WTC11 (cell line): ENCODE results near the gene DDX51. TPM values are rescaled to one million over a fixed set of nuclear protein-coding genes. Genes with fewer than 3 reads are reported as not detected.

ENCODE experiments used
- ATAC-seq: fragments of 200-7000 bp; cut with Tn5 transposase; 2 replicates; pipeline ENCODE4 v1.10.0; 2021; ENCODE audit warnings: mild to moderate bottlenecking, moderate library complexity
- CTCF ChIA-PET: fragments of 300-600 bp; sonication (Branson Sonifier 250); formaldehyde crosslinking; loops from one replicate; lab custom pipeline; 2021; ENCODE audit warnings: antibody characterized with exemption; lab: Charles Lee
- POLR2A ChIA-PET: fragments of 350-600 bp; sonication (Branson Sonifier 250); formaldehyde crosslinking; loops from one replicate; lab custom pipeline; 2021; ENCODE audit warnings: antibody characterized with exemption; lab: Charles Lee
- DNase-seq: peaks from one replicate; pipeline ENCODE4 v3.0.0; 2021; ENCODE audit warnings: low spot score
- H3K27ac Mint-ChIP-seq: 2 replicates; pipeline ENCODE4 v1.8.0; 2021; ENCODE audit warnings: mixed read lengths
- H3K27me3 Mint-ChIP-seq: 2 replicates; pipeline ENCODE4 v1.8.0; 2021; ENCODE audit warnings: low read depth, mild to moderate bottlenecking, moderate library complexity, mixed read lengths
- H3K36me3 Mint-ChIP-seq: 2 replicates; pipeline ENCODE4 v1.8.0; 2021; ENCODE audit warnings: mixed read lengths
- H3K4me1 Mint-ChIP-seq: 2 replicates; pipeline ENCODE4 v1.8.0; 2022; ENCODE audit warnings: mixed read lengths
- H3K4me3 Mint-ChIP-seq: 2 replicates; pipeline ENCODE4 v1.8.0; 2021; ENCODE audit warnings: mild to moderate bottlenecking, moderate library complexity, mixed read lengths
- H3K9me3 Mint-ChIP-seq: 2 replicates; pipeline ENCODE4 v1.8.0; 2021; ENCODE audit warnings: mixed read lengths
- ATF1 ChIP-seq: sonication (generic); formaldehyde crosslinking; IDR thresholded peaks from 2 replicates; pipeline ENCODE4 v1.8.1; 2023; ENCODE audit warnings: mild to moderate bottlenecking, moderate library complexity, missing genetic modification reagents
- EMX1 ChIP-seq: fragments of 250-450 bp; sonication (Bioruptor Pico); IDR thresholded peaks from 2 replicates; pipeline ENCODE4 v1.8.0; 2021; ENCODE audit warnings: mild to moderate bottlenecking
- FOXP1 ChIP-seq: sonication (generic); formaldehyde crosslinking; IDR thresholded peaks from 2 replicates; pipeline ENCODE4 v1.8.0; 2022; ENCODE audit warnings: missing genetic modification reagents, mild to moderate bottlenecking, moderate library complexity, borderline replicate concordance
- GRHL2 ChIP-seq: fragments of 250-450 bp; sonication (Bioruptor Pico); IDR thresholded peaks from 2 replicates; pipeline ENCODE4 v1.8.0; 2022; ENCODE audit warnings: mild to moderate bottlenecking, moderate library complexity; ENCODE audit not compliant: insufficient replicate concordance, severe bottlenecking
- JAZF1 ChIP-seq: fragments of 250-450 bp; sonication (Bioruptor Pico); IDR thresholded peaks from 2 replicates; pipeline ENCODE4 v1.9.0; 2021; ENCODE audit warnings: moderate library complexity, mild to moderate bottlenecking, inconsistent platforms
- JUN ChIP-seq: sonication (generic); formaldehyde crosslinking; IDR thresholded peaks from 2 replicates; pipeline ENCODE4 v1.8.0; 2023; ENCODE audit warnings: mild to moderate bottlenecking, missing genetic modification reagents
- OVOL2 ChIP-seq: fragments of 250-450 bp; sonication (Bioruptor Pico); IDR thresholded peaks from 2 replicates; pipeline ENCODE4 v1.9.0; 2021; ENCODE audit warnings: mild to moderate bottlenecking, borderline replicate concordance
- RELA ChIP-seq: sonication (generic); formaldehyde crosslinking; IDR thresholded peaks from 2 replicates; pipeline ENCODE4 v1.8.1; 2022; ENCODE audit warnings: missing genetic modification reagents, mild to moderate bottlenecking, borderline replicate concordance
- ZNF232 ChIP-seq: sonication (generic); formaldehyde crosslinking; IDR thresholded peaks from 2 replicates; pipeline ENCODE4 v1.8.0; 2022; ENCODE audit warnings: mild to moderate bottlenecking, missing genetic modification reagents
- ZNF317 ChIP-seq: sonication (generic); formaldehyde crosslinking; IDR thresholded peaks from 2 replicates; pipeline ENCODE4 v1.8.1; 2023; ENCODE audit warnings: low read depth, mild to moderate bottlenecking, moderate library complexity, missing genetic modification reagents, borderline replicate concordance
- ZNF416 ChIP-seq: fragments of 250-450 bp; sonication (Bioruptor Pico); IDR thresholded peaks from 2 replicates; pipeline ENCODE4 v1.9.0; 2021; ENCODE audit warnings: mild to moderate bottlenecking, inconsistent platforms
- total RNA-seq: library from RNA; stranded (reverse); gene quantifications from 3 replicates; pipeline ENCODE4 v1.2.3, GENCODE V29; 2021
- TF ChIP-seq, protein P1 (sequence below): sonication (generic); formaldehyde crosslinking; IDR thresholded peaks from 2 replicates; pipeline ENCODE4 v1.8.0; 2023; ENCODE audit warnings: mild to moderate bottlenecking, missing genetic modification reagents
- TF ChIP-seq, protein P2 (sequence below): fragments of 250-450 bp; sonication (Bioruptor Pico); IDR thresholded peaks from 2 replicates; pipeline ENCODE4 v2.1.2; 2022; ENCODE audit warnings: mild to moderate bottlenecking, moderate library complexity
- TF ChIP-seq, protein P3 (sequence below): sonication (generic); formaldehyde crosslinking; IDR thresholded peaks from 2 replicates; pipeline ENCODE4 v1.8.1; 2023; ENCODE audit warnings: mild to moderate bottlenecking, missing genetic modification reagents, moderate library complexity
- TF ChIP-seq, protein P4 (sequence below): sonication (generic); formaldehyde crosslinking; IDR thresholded peaks from 2 replicates; pipeline ENCODE4 v1.8.0; 2022; ENCODE audit warnings: mild to moderate bottlenecking, missing genetic modification reagents
- TF ChIP-seq, protein P5 (sequence below): fragments of 250-450 bp; sonication (Bioruptor Pico); IDR thresholded peaks from 2 replicates; pipeline ENCODE4 v1.8.0; 2021; ENCODE audit warnings: mild to moderate bottlenecking

The DDX51 gene
- total RNA-seq, 1 experiment from 2014 or later, result 32.7 TPM

DNA sequence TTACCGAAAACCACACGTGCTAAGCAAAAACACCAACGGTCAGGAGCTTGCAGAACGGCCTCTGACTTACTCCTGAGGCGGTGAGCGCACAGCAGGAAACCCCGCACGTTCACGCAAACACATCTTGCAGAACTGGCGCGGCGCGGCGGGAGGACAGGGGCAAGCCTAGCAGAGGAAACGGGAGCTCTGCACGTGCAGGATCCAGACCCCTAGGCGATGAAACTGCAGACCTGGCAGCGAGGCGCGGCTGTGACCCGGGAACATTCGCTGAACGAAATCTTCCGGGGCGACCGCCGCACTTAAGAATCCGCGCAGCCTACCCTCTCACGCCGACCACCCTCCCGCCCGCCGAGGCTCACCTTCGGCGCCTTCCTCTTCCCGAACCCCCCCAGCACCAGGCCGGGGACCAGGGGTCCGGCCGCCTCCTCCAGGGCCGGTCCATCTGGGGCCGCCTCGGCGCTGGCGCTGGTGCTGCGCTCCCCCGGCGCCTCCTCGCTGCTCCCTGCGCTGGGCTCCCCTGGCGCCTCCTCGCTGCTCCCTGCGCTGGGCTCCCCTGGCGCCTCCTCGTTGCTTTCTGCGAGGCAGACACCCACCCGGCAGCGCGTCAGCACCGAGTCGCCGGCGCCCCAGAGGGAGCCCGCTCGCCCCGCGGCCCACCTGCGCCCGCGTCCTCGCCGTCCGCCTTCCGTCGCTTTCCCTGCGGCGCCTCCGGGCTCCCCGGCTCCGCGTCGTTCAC, 615 bp downstream of the DDX51 start:
- no peak overlapping the region for H3K27ac Mint-ChIP-seq
- CTCF ChIA-PET, result interaction anchor here (1.9 kb wide), 1 partner anchor 10 kb away, joined by 4 read pairs; no protein-coding TSS in a partner anchor
- H3K4me3 Mint-ChIP-seq, result peak overlapping the region; percentile 76
- ATAC-seq (peak; percentile 7), DNase-seq (no peak)
- no peak for TF ChIP-seq EMX1 (CRISPR knock-in tag)
- TF ChIP-seq, protein P1, sequence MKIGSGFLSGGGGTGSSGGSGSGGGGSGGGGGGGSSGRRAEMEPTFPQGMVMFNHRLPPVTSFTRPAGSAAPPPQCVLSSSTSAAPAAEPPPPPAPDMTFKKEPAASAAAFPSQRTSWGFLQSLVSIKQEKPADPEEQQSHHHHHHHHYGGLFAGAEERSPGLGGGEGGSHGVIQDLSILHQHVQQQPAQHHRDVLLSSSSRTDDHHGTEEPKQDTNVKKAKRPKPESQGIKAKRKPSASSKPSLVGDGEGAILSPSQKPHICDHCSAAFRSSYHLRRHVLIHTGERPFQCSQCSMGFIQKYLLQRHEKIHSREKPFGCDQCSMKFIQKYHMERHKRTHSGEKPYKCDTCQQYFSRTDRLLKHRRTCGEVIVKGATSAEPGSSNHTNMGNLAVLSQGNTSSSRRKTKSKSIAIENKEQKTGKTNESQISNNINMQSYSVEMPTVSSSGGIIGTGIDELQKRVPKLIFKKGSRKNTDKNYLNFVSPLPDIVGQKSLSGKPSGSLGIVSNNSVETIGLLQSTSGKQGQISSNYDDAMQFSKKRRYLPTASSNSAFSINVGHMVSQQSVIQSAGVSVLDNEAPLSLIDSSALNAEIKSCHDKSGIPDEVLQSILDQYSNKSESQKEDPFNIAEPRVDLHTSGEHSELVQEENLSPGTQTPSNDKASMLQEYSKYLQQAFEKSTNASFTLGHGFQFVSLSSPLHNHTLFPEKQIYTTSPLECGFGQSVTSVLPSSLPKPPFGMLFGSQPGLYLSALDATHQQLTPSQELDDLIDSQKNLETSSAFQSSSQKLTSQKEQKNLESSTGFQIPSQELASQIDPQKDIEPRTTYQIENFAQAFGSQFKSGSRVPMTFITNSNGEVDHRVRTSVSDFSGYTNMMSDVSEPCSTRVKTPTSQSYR (CRISPR knock-in tag), result no peak
- no peak for TF ChIP-seq RELA (CRISPR knock-in tag)
- TF ChIP-seq, protein P2, sequence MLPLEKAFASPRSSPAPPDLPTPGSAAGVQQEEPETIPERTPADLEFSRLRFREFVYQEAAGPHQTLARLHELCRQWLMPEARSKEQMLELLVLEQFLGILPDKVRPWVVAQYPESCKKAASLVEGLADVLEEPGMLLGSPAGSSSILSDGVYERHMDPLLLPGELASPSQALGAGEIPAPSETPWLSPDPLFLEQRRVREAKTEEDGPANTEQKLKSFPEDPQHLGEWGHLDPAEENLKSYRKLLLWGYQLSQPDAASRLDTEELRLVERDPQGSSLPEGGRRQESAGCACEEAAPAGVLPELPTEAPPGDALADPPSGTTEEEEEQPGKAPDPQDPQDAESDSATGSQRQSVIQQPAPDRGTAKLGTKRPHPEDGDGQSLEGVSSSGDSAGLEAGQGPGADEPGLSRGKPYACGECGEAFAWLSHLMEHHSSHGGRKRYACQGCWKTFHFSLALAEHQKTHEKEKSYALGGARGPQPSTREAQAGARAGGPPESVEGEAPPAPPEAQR, result no peak
- peaks cover 10% of the 10 kb centered on the region for H3K4me1 Mint-ChIP-seq
- H3K9me3 Mint-ChIP-seq, result no peaks in the 10 kb centered on the region
- POLR2A ChIA-PET, result no interaction called here
- peaks cover 16% of the 10 kb centered on the region for H3K36me3 Mint-ChIP-seq
- peaks cover 3% of the 10 kb centered on the region; the same call in 1 of the 2 replicates for H3K27me3 Mint-ChIP-seq

DNA sequence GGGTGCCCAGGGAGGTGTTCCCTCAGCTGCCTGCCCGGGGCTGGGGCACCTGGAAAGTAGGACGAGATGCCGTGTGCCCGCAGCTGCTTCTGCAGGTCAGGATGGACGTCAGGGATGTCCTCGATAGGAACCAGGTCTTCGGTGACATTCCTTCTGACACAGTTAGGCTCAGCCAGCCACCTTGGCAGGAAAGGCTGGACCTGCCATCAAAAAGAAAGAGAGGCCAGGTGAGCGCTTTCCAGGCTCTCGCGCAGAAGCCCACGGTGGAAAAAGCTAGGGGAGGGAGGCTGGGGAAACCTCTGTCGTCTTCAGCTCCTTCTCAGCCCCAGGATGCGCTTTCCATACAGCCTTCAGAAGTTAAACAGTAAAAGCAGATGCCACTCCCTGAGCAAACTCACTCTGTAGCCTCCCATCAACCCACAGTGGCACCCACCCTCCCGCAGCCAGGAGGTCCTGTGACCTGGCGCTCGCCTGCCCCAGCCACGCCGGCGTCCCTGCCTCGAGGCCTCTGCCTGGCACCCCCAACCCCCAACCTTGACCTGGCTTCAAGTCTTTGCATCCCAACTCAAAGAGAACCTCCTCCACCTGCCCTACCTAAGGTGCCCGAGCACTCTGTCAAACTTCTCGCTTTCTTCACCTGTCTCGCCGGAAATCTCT, 1.3 kb downstream of the DDX51 start:
- POLR2A ChIA-PET, result no interaction called here
- TF ChIP-seq ZNF232 (CRISPR knock-in tag) (no peak), ZNF317 (CRISPR knock-in tag) (no peak)
- TF ChIP-seq, protein P3, sequence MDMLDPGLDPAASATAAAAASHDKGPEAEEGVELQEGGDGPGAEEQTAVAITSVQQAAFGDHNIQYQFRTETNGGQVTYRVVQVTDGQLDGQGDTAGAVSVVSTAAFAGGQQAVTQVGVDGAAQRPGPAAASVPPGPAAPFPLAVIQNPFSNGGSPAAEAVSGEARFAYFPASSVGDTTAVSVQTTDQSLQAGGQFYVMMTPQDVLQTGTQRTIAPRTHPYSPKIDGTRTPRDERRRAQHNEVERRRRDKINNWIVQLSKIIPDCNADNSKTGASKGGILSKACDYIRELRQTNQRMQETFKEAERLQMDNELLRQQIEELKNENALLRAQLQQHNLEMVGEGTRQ (CRISPR knock-in tag), result no peak
- TF ChIP-seq, protein P1 (CRISPR knock-in tag), result no peak
- Mint-ChIP-seq H3K4me1 (peaks cover 10% of the 10 kb centered on the region), H3K27me3 (peaks cover 9% of the 10 kb centered on the region), H3K9me3 (no peaks in the 10 kb centered on the region), H3K27ac (no peak overlapping the region), H3K36me3 (peaks cover 14% of the 10 kb centered on the region), H3K4me3 (peak overlapping the region; percentile 76)
- no peak for ATAC-seq
- no peak for DNase-seq
- CTCF ChIA-PET, result interaction anchor here (1.9 kb wide), 1 partner anchor 11 kb away, joined by 4 read pairs; no protein-coding TSS in a partner anchor

DNA sequence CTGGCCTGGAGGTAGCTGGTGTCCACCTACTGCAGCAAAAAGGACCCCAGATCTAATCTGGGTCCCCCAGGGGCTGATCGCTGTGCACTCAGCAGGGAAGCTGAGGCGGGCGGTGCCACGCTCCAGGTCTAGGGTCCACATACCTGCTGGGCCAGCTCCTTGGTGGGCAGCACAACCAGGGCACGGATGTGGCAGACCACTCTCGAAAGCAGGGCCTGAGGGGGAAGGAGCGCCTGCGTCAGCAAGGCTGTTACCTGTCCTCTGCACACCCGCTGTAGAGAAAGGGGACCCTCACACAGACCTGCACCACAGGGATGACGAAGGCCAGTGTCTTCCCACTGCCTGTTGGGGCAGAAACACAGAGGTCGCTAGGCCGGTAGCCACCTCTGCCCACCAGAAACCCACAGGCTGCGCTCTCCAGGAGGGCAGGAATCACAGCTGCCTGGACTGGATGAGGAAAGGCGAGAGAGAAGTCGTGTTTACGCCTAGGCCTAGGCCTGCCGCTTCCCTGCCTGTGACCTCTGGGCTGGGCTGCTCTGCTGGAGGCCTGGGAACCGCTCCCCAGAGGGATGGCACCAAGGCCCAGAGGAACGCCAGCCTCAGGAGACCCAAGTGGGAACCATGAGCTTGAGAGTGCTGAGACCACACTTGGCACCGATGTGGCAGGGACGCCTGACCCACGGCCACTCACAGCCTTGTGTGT, 2.0 kb downstream of the DDX51 start:
- DNase-seq (no peak), ATAC-seq (no peak)
- ChIA-PET POLR2A (no interaction called here), CTCF (no interaction called here)
- Mint-ChIP-seq H3K27me3 (peaks cover 13% of the 10 kb centered on the region), H3K4me1 (peaks cover 10% of the 10 kb centered on the region), H3K4me3 (peak overlapping the region; percentile 76), H3K27ac (no peak overlapping the region), H3K9me3 (no peaks in the 10 kb centered on the region), H3K36me3 (peaks cover 14% of the 10 kb centered on the region)
- TF ChIP-seq JAZF1 (CRISPR knock-in tag), result no peak
- no peak for TF ChIP-seq ZNF416 (CRISPR knock-in tag)
- TF ChIP-seq, protein P3 (CRISPR knock-in tag), result no peak
- no peak for TF ChIP-seq OVOL2 (CRISPR knock-in tag)
- TF ChIP-seq, protein P4, sequence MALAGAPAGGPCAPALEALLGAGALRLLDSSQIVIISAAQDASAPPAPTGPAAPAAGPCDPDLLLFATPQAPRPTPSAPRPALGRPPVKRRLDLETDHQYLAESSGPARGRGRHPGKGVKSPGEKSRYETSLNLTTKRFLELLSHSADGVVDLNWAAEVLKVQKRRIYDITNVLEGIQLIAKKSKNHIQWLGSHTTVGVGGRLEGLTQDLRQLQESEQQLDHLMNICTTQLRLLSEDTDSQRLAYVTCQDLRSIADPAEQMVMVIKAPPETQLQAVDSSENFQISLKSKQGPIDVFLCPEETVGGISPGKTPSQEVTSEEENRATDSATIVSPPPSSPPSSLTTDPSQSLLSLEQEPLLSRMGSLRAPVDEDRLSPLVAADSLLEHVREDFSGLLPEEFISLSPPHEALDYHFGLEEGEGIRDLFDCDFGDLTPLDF, result no peak
- TF ChIP-seq, protein P5, sequence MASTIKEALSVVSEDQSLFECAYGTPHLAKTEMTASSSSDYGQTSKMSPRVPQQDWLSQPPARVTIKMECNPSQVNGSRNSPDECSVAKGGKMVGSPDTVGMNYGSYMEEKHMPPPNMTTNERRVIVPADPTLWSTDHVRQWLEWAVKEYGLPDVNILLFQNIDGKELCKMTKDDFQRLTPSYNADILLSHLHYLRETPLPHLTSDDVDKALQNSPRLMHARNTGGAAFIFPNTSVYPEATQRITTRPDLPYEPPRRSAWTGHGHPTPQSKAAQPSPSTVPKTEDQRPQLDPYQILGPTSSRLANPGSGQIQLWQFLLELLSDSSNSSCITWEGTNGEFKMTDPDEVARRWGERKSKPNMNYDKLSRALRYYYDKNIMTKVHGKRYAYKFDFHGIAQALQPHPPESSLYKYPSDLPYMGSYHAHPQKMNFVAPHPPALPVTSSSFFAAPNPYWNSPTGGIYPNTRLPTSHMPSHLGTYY (CRISPR knock-in tag), result no peak
- no peak for TF ChIP-seq FOXP1 (CRISPR knock-in tag)
- no peak for TF ChIP-seq ATF1 (CRISPR knock-in tag)
- TF ChIP-seq GRHL2 (CRISPR knock-in tag), result no peak
- no peak for TF ChIP-seq EMX1 (CRISPR knock-in tag)
- TF ChIP-seq JUN (CRISPR knock-in tag), result no peak
